ENCODE measurements around the gene NELL2. TPM values are rescaled to one million over a fixed set of nuclear protein-coding genes. Genes with fewer than 3 reads are reported as not detected.

NELL2 gene
- total RNA-seq, 1 experiment from 2014 or later: 0.80 TPM

DNA sequence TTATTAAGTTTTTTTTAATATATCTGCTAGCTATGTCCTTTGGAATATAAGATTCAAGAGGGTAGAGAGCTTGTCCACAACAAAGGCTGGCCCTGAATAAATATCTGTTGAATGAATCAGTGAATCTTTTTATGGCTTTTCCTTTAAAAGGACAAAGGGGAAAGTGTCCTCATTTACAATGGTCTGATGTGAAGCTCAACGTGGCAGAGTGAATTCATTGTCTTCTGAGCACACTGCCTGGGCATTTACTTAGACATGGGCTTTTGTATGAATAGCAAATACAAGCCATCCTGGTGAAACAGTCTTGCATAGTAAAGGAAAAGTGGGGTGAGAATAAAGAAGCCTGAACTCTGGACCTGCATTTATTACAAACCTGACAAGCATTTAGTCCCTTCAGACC, 201.2 kb downstream of the NELL2 start:
- H4K20me1 ChIP-seq (ENCODE audit: low read length): no peaks in the 10 kb centered on the region
- no peak overlapping the region for H3K27ac ChIP-seq (ENCODE audit: low read length)
- H3K36me3 ChIP-seq (ENCODE audit: low read depth, low read length): no peaks in the 10 kb centered on the region
- no peaks in the 10 kb centered on the region for H3K9me2 ChIP-seq (replicated peaks; ENCODE audit: low read length)
- peaks cover 21% of the 10 kb centered on the region for H3K27me3 ChIP-seq (ENCODE audit: low read length)
- no peaks in the 10 kb centered on the region for H3F3A ChIP-seq (ENCODE audit: low read length, unreplicated experiment)
- ChIA-PET POLR2A (ENCODE audit: unreplicated experiment) (no interaction called here), CTCF (no interaction called here)
- H2AFZ ChIP-seq (ENCODE audit: low read length): no peak overlapping the region
- no peaks in the 10 kb centered on the region for H3K4me1 ChIP-seq (ENCODE audit: insufficient read depth, low read length)
- DNase-seq (no peak), ATAC-seq (no peak; the same call in 1 of the 2 replicates)
- H3K79me2 ChIP-seq (ENCODE audit: low read length): no peaks in the 10 kb centered on the region
- no TSS peak for BruUV-seq (replicated peaks)
- H3K9ac ChIP-seq (ENCODE audit: low read length): no peak overlapping the region
- no peak overlapping the region for H3K4me3 ChIP-seq (ENCODE audit: low read length)
- TF ChIP-seq, protein P1, sequence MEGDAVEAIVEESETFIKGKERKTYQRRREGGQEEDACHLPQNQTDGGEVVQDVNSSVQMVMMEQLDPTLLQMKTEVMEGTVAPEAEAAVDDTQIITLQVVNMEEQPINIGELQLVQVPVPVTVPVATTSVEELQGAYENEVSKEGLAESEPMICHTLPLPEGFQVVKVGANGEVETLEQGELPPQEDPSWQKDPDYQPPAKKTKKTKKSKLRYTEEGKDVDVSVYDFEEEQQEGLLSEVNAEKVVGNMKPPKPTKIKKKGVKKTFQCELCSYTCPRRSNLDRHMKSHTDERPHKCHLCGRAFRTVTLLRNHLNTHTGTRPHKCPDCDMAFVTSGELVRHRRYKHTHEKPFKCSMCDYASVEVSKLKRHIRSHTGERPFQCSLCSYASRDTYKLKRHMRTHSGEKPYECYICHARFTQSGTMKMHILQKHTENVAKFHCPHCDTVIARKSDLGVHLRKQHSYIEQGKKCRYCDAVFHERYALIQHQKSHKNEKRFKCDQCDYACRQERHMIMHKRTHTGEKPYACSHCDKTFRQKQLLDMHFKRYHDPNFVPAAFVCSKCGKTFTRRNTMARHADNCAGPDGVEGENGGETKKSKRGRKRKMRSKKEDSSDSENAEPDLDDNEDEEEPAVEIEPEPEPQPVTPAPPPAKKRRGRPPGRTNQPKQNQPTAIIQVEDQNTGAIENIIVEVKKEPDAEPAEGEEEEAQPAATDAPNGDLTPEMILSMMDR (conservative IDR thresholded peaks at IDR 0.05; ENCODE audit: low read depth, low read length): no peak
- no peak for TF ChIP-seq EZH2 (IDR thresholded peaks at IDR 0.05; ENCODE audit: low read length, unreplicated experiment)
- no peak for TF ChIP-seq EZH2phosphoT487 (IDR thresholded peaks at IDR 0.05; ENCODE audit: borderline replicate concordance, low read length)
- no peaks in the 10 kb centered on the region for H3K9me3 ChIP-seq (ENCODE audit: low read length)
- H3K4me2 ChIP-seq (ENCODE audit: low read length): no peak overlapping the region
- intact Hi-C loops (cut with micrococcal nuclease): no loop called here

DNA sequence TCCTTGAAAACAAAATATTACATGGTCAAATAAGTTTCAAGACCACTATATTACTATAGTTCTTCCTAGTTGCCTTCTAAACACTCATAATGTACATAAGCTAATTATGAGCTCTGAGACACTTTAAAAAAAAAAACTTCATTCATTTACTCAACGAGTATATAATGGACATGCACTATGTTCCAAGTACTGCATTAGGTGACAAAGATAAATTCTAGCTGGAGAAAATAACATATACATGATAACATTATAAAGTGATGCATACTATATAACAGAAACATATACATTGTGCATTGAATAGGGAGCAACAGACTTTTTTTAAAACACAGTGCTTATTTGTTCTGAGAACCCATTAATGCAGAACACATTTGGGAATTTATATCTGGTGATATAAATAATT, 202.3 kb downstream of the NELL2 start:
- ChIA-PET CTCF (no interaction called here), POLR2A (ENCODE audit: unreplicated experiment) (no interaction called here)
- no peaks in the 10 kb centered on the region for H4K20me1 ChIP-seq (ENCODE audit: low read length)
- H3K79me2 ChIP-seq (ENCODE audit: low read length): no peaks in the 10 kb centered on the region
- no peak for ATAC-seq
- DNase-seq: no peak
- H3K4me1 ChIP-seq (ENCODE audit: insufficient read depth, low read length): no peaks in the 10 kb centered on the region
- no peaks in the 10 kb centered on the region for H3K9me2 ChIP-seq (replicated peaks; ENCODE audit: low read length)
- no peak overlapping the region for H3K9ac ChIP-seq (ENCODE audit: low read length)
- H3K9me3 ChIP-seq (ENCODE audit: low read length): no peaks in the 10 kb centered on the region
- no peak overlapping the region for H3K4me2 ChIP-seq (ENCODE audit: low read length)
- H3K36me3 ChIP-seq (ENCODE audit: low read depth, low read length): no peaks in the 10 kb centered on the region
- peaks cover 11% of the 10 kb centered on the region for H3K27me3 ChIP-seq (ENCODE audit: low read length)
- intact Hi-C loops (cut with micrococcal nuclease): no loop called here
- no peaks in the 10 kb centered on the region for H3F3A ChIP-seq (ENCODE audit: low read length, unreplicated experiment)
- no TSS peak for BruUV-seq (replicated peaks)
- no peak overlapping the region for H3K27ac ChIP-seq (ENCODE audit: low read length)
- no peak overlapping the region for H2AFZ ChIP-seq (ENCODE audit: low read length)
- no peak for TF ChIP-seq EZH2 (IDR thresholded peaks at IDR 0.05; ENCODE audit: low read length, unreplicated experiment)
- TF ChIP-seq, protein P1 (conservative IDR thresholded peaks at IDR 0.05; ENCODE audit: low read depth, low read length): no peak
- no peak for TF ChIP-seq EZH2phosphoT487 (IDR thresholded peaks at IDR 0.05; ENCODE audit: borderline replicate concordance, low read length)
- H3K4me3 ChIP-seq (ENCODE audit: low read length): no peak overlapping the region

DNA sequence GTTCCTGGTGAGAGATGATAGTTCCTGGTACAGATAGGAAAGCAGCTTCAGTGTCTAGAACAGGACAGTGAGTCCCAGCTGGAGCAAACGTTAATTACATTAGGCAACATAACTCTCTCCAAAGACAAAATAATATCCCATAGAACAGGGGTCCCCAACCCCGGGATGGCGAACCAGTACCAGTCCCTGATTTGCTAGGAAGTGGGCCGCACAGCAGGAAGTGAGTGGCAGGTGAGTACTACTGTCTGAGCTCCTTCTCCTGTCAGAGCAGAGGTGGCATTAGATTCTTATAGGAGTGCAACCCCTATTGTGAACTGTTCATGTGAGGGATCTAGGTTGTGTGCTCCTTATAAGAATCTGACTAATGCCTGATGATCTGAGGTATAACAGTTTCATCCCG, 204.1 kb downstream of the NELL2 start:
- Histone ChIP-seq H3K4me2 (ENCODE audit: low read length) (no peak overlapping the region), H3K4me3 (ENCODE audit: low read length) (no peak overlapping the region), H3K9me3 (ENCODE audit: low read length) (no peaks in the 10 kb centered on the region), H3F3A (ENCODE audit: low read length, unreplicated experiment) (no peaks in the 10 kb centered on the region), H3K36me3 (ENCODE audit: low read depth, low read length) (no peaks in the 10 kb centered on the region), H4K20me1 (ENCODE audit: low read length) (no peaks in the 10 kb centered on the region), H3K79me2 (ENCODE audit: low read length) (no peaks in the 10 kb centered on the region), H3K27ac (ENCODE audit: low read length) (no peak overlapping the region), H3K4me1 (ENCODE audit: insufficient read depth, low read length) (no peaks in the 10 kb centered on the region), H3K9me2 (replicated peaks; ENCODE audit: low read length) (no peaks in the 10 kb centered on the region), H3K27me3 (ENCODE audit: low read length) (peaks cover 3% of the 10 kb centered on the region), H2AFZ (ENCODE audit: low read length) (no peak overlapping the region), H3K9ac (ENCODE audit: low read length) (no peak overlapping the region)
- no TSS peak for BruUV-seq (replicated peaks)
- POLR2A ChIA-PET (ENCODE audit: unreplicated experiment): no interaction called here
- no peak for ATAC-seq
- intact Hi-C loops (cut with micrococcal nuclease): no loop called here
- DNase-seq: no peak
- CTCF ChIA-PET: no interaction called here
- no peak for TF ChIP-seq EZH2phosphoT487 (IDR thresholded peaks at IDR 0.05; ENCODE audit: borderline replicate concordance, low read length)
